ENCODE results near the gene TP53. TPM values are rescaled to one million over a fixed set of nuclear protein-coding genes. Genes with fewer than 3 reads are reported as not detected.

TP53 gene
- total RNA-seq, 1 experiment from 2014 or later = 119 TPM

GRCh38 chr17:7716901-7717755, 29.8 kb upstream of the TP53 start, which contains the start of gene DNAH2:
Gene DNAH2 (plus strand): TSS chr17:7717744. CDS start chr17:7719735, 1,991 bp downstream.
- Mint-ChIP-seq H3K27me3 (ENCODE audit: unreplicated experiment) (peaks cover 99% of the 10 kb centered on the region), H3K9me3 (ENCODE audit: low read depth, unreplicated experiment) (no peaks in the 10 kb centered on the region), H3K36me3 (ENCODE audit: insufficient read depth, unreplicated experiment) (peaks cover 20% of the 10 kb centered on the region), H3K4me1 (ENCODE audit: low read depth, unreplicated experiment) (peaks cover 17% of the 10 kb centered on the region), H3K27ac (ENCODE audit: unreplicated experiment) (peak within 1 kb of the TSS; percentile 36), H3K4me3 (ENCODE audit: low read depth, unreplicated experiment) (peak within 1 kb of the TSS; percentile 78)
- intact Hi-C loops (cut with micrococcal nuclease; ENCODE audit: unreplicated experiment) = no loop called here
- CTCF ChIA-PET = interaction anchor here (0.6 to 1.6 kb wide), 3 partner anchors 30 to 157 kb away, joined by 3 to 4 read pairs (median 3); partner anchors contain the start of gene TP53
- DNase-seq = peak; percentile 77
- peak; percentile 18 for TF ChIP-seq CTCF (IDR thresholded peaks at IDR 0.05; ENCODE audit: unreplicated experiment)
- no TSS peak for BruUV-seq (replicated peaks)

GRCh38 chr17:7715936-7716886, 28.9 kb upstream of the TP53 start:
- intact Hi-C loops (cut with micrococcal nuclease; ENCODE audit: unreplicated experiment) = no loop called here
- no TSS peak for BruUV-seq (replicated peaks)
- H3K27me3 Mint-ChIP-seq (ENCODE audit: unreplicated experiment) = peaks cover 99% of the 10 kb centered on the region

GRCh38 chr17:7714721-7715594, 27.7 kb upstream of the TP53 start:
- BruUV-seq (replicated peaks) = no TSS peak
- peaks cover 99% of the 10 kb centered on the region for H3K27me3 Mint-ChIP-seq (ENCODE audit: unreplicated experiment)
- no peak overlapping the region for H3K27ac Mint-ChIP-seq (ENCODE audit: unreplicated experiment)
- intact Hi-C loops (cut with micrococcal nuclease; ENCODE audit: unreplicated experiment) = no loop called here
- no peak overlapping the region for H3K4me3 Mint-ChIP-seq (ENCODE audit: low read depth, unreplicated experiment)
- no peaks in the 10 kb centered on the region for H3K9me3 Mint-ChIP-seq (ENCODE audit: low read depth, unreplicated experiment)
- no peak for DNase-seq
- no peak for TF ChIP-seq CTCF (IDR thresholded peaks at IDR 0.05; ENCODE audit: unreplicated experiment)
- peaks cover 17% of the 10 kb centered on the region for H3K4me1 Mint-ChIP-seq (ENCODE audit: low read depth, unreplicated experiment)
- CTCF ChIA-PET = interaction anchor here (0.6 kb wide), 1 partner anchor 57 kb away, joined by 3 read pairs; no protein-coding TSS in a partner anchor
- peaks cover 20% of the 10 kb centered on the region for H3K36me3 Mint-ChIP-seq (ENCODE audit: insufficient read depth, unreplicated experiment)

More at GRCh38 chr17:7715936-7716886, 28.9 kb upstream of the TP53 start:
- Mint-ChIP-seq H3K4me3 (ENCODE audit: low read depth, unreplicated experiment) (peak overlapping the region; percentile 78), H3K36me3 (ENCODE audit: insufficient read depth, unreplicated experiment) (peaks cover 20% of the 10 kb centered on the region), H3K4me1 (ENCODE audit: low read depth, unreplicated experiment) (peaks cover 17% of the 10 kb centered on the region), H3K27ac (ENCODE audit: unreplicated experiment) (peak overlapping the region; percentile 36), H3K9me3 (ENCODE audit: low read depth, unreplicated experiment) (no peaks in the 10 kb centered on the region)
- no peak for DNase-seq
- CTCF ChIA-PET = interaction anchor here (0.7 to 1.6 kb wide), 2 partner anchors 29 to 66 kb away, joined by 4 to 9 read pairs; partner anchors contain the start of gene TP53
- no peak for TF ChIP-seq CTCF (IDR thresholded peaks at IDR 0.05; ENCODE audit: unreplicated experiment)

Data from Calu3 (cell line).